ENCODE data around the gene ATP5MC3. TPM values are rescaled to one million over a fixed set of nuclear protein-coding genes. Genes with fewer than 3 reads are reported as not detected.

The ATP5MC3 gene
- total and polyA plus RNA-seq, 2 of the 13 experiments (the other 11 are each of a cell fraction or from before 2014, with no cell fraction given): 676 to 1,007 TPM

- peak; percentile 84; the same call in 1 of the 2 replicates for TF ChIP-seq KIAA2018 (CRISPR knock-in tag; IDR thresholded peaks at IDR 0.05; ENCODE audit: borderline replicate concordance)
- TF ChIP-seq SKIL (CRISPR knock-in tag; IDR thresholded peaks at IDR 0.05; ENCODE audit: borderline replicate concordance): no peak
- peak; percentile 6 for TF ChIP-seq DBP (CRISPR knock-in tag; IDR thresholded peaks at IDR 0.05; ENCODE audit: not compliant biosample characterization)
- TF ChIP-seq PAWR (CRISPR knock-in tag; IDR thresholded peaks at IDR 0.05; ENCODE audit: borderline replicate concordance): no peak
- 0 out of 2 replicates have a peak, but pooled peaks have one; percentile 32 for TF ChIP-seq ZNF597 (CRISPR knock-in tag; IDR thresholded peaks at IDR 0.05)
- TF ChIP-seq ATF2 (CRISPR knock-in tag; IDR thresholded peaks at IDR 0.05): peak; percentile 68
- peak; percentile 82 for TF ChIP-seq ZNF749 (CRISPR knock-in tag; IDR thresholded peaks at IDR 0.05; ENCODE audit: borderline replicate concordance)
- TF ChIP-seq MED1 (CRISPR knock-in tag; IDR thresholded peaks at IDR 0.05): peak; percentile 63; the same call in 1 of the 2 replicates
- TF ChIP-seq ZNF567 (CRISPR knock-in tag; IDR thresholded peaks at IDR 0.05; ENCODE audit: borderline replicate concordance): no peak
- peak; percentile 47 for TF ChIP-seq ZNF329 (CRISPR knock-in tag; IDR thresholded peaks at IDR 0.05; ENCODE audit: low read depth)
- TF ChIP-seq MAF1 (CRISPR knock-in tag; IDR thresholded peaks at IDR 0.05; ENCODE audit: borderline replicate concordance): peak; percentile 39; the same call in 1 of the 2 replicates
- no peak; the same call in 1 of the 2 replicates for TF ChIP-seq ZNF878 (CRISPR knock-in tag; IDR thresholded peaks at IDR 0.05)
- TF ChIP-seq HNRNPK (IDR thresholded peaks at IDR 0.05; ENCODE audit: low read depth, low read length, poor library complexity, severe bottlenecking): no peak
Measured at GRCh38 chr2:175181104-175181876, at the start of gene ATP5MC3 (continued).
